WTC11 (cell line): Measurements from ENCODE around the gene KCNIP3. TPM values are rescaled to one million over a fixed set of nuclear protein-coding genes. Genes with fewer than 3 reads are reported as not detected.

ENCODE experiments used
- ATAC-seq: fragments of 200-7000 bp; cut with Tn5 transposase; 2 replicates; pipeline ENCODE4 v1.10.0; 2021; ENCODE audit warnings: mild to moderate bottlenecking, moderate library complexity
- CTCF ChIA-PET: fragments of 300-600 bp; sonication (Branson Sonifier 250); formaldehyde crosslinking; loops from one replicate; lab custom pipeline; 2021; ENCODE audit warnings: antibody characterized with exemption; lab: Charles Lee
- POLR2A ChIA-PET: fragments of 350-600 bp; sonication (Branson Sonifier 250); formaldehyde crosslinking; loops from one replicate; lab custom pipeline; 2021; ENCODE audit warnings: antibody characterized with exemption; lab: Charles Lee
- DNase-seq: peaks from one replicate; pipeline ENCODE4 v3.0.0; 2021; ENCODE audit warnings: low spot score
- H3K27ac Mint-ChIP-seq: 2 replicates; pipeline ENCODE4 v1.8.0; 2021; ENCODE audit warnings: mixed read lengths
- H3K27me3 Mint-ChIP-seq: 2 replicates; pipeline ENCODE4 v1.8.0; 2021; ENCODE audit warnings: low read depth, mild to moderate bottlenecking, moderate library complexity, mixed read lengths
- H3K36me3 Mint-ChIP-seq: 2 replicates; pipeline ENCODE4 v1.8.0; 2021; ENCODE audit warnings: mixed read lengths
- H3K4me1 Mint-ChIP-seq: 2 replicates; pipeline ENCODE4 v1.8.0; 2022; ENCODE audit warnings: mixed read lengths
- H3K4me3 Mint-ChIP-seq: 2 replicates; pipeline ENCODE4 v1.8.0; 2021; ENCODE audit warnings: mild to moderate bottlenecking, moderate library complexity, mixed read lengths
- H3K9me3 Mint-ChIP-seq: 2 replicates; pipeline ENCODE4 v1.8.0; 2021; ENCODE audit warnings: mixed read lengths
- ATF1 ChIP-seq: sonication (generic); formaldehyde crosslinking; IDR thresholded peaks from 2 replicates; pipeline ENCODE4 v1.8.1; 2023; ENCODE audit warnings: mild to moderate bottlenecking, moderate library complexity, missing genetic modification reagents
- E2F5 ChIP-seq: sonication (generic); formaldehyde crosslinking; IDR thresholded peaks from 2 replicates; pipeline ENCODE4 v1.8.1; 2022; ENCODE audit warnings: mild to moderate bottlenecking, moderate library complexity, missing genetic modification reagents
- EMX1 ChIP-seq: fragments of 250-450 bp; sonication (Bioruptor Pico); IDR thresholded peaks from 2 replicates; pipeline ENCODE4 v1.8.0; 2021; ENCODE audit warnings: mild to moderate bottlenecking
- ETV6 ChIP-seq: sonication (generic); formaldehyde crosslinking; IDR thresholded peaks from 2 replicates; pipeline ENCODE4 v1.8.1; 2022; ENCODE audit warnings: mild to moderate bottlenecking, missing genetic modification reagents
- FOXP1 ChIP-seq: sonication (generic); formaldehyde crosslinking; IDR thresholded peaks from 2 replicates; pipeline ENCODE4 v1.8.0; 2022; ENCODE audit warnings: missing genetic modification reagents, mild to moderate bottlenecking, moderate library complexity, borderline replicate concordance
- HMGA2 ChIP-seq: fragments of 250-450 bp; sonication (Bioruptor Pico); IDR thresholded peaks from 2 replicates; pipeline ENCODE4 v1.4.0; 2021; ENCODE audit warnings: mild to moderate bottlenecking, moderate library complexity
- HMGXB4 ChIP-seq: sonication (generic); formaldehyde crosslinking; IDR thresholded peaks from 2 replicates; pipeline ENCODE4 v1.8.1; 2023; ENCODE audit warnings: mild to moderate bottlenecking, moderate library complexity, missing genetic modification reagents
- IRF1 ChIP-seq: sonication (generic); formaldehyde crosslinking; IDR thresholded peaks from 2 replicates; pipeline ENCODE4 v1.8.0; 2023; ENCODE audit warnings: missing genetic modification reagents
- NFATC4 ChIP-seq: fragments of 250-450 bp; sonication (Bioruptor Pico); IDR thresholded peaks from 2 replicates; pipeline ENCODE4 v1.9.0; 2021; ENCODE audit warnings: mild to moderate bottlenecking
- NR1H2 ChIP-seq: sonication (generic); formaldehyde crosslinking; IDR thresholded peaks from 2 replicates; pipeline ENCODE4 v1.9.0; 2021; ENCODE audit warnings: mild to moderate bottlenecking, moderate library complexity, missing genetic modification reagents
- TEAD4 ChIP-seq: sonication (generic); formaldehyde crosslinking; IDR thresholded peaks from 2 replicates; pipeline ENCODE4 v1.8.0; 2022; ENCODE audit warnings: mild to moderate bottlenecking, missing genetic modification reagents
- ZNF219 ChIP-seq: sonication (generic); formaldehyde crosslinking; IDR thresholded peaks from 2 replicates; pipeline ENCODE4 v1.8.0; 2023; ENCODE audit warnings: missing genetic modification reagents, mild to moderate bottlenecking, borderline replicate concordance
- ZNF416 ChIP-seq: fragments of 250-450 bp; sonication (Bioruptor Pico); IDR thresholded peaks from 2 replicates; pipeline ENCODE4 v1.9.0; 2021; ENCODE audit warnings: mild to moderate bottlenecking, inconsistent platforms
- ZNF532 ChIP-seq: fragments of 250-450 bp; sonication (Bioruptor Pico); IDR thresholded peaks from 2 replicates; pipeline ENCODE4 v1.9.0; 2021; ENCODE audit warnings: mild to moderate bottlenecking, borderline replicate concordance
- ZNF671 ChIP-seq: fragments of 250-450 bp; sonication (Bioruptor Pico); IDR thresholded peaks from 2 replicates; pipeline ENCODE4 v1.8.0; 2021; ENCODE audit warnings: mild to moderate bottlenecking
- total RNA-seq: library from RNA; stranded (reverse); gene quantifications from 3 replicates; pipeline ENCODE4 v1.2.3, GENCODE V29; 2021
- TF ChIP-seq, protein P1 (sequence below): sonication (generic); formaldehyde crosslinking; IDR thresholded peaks from 2 replicates; pipeline ENCODE4 v1.8.0; 2022; ENCODE audit warnings: missing genetic modification reagents
- TF ChIP-seq, protein P2 (sequence below): sonication (generic); formaldehyde crosslinking; IDR thresholded peaks from 2 replicates; pipeline ENCODE4 v1.8.1; 2022; ENCODE audit warnings: low read depth, mild to moderate bottlenecking, moderate library complexity, missing genetic modification reagents, borderline replicate concordance
- TF ChIP-seq, protein P3 (sequence below): fragments of 250-450 bp; sonication (Bioruptor Pico); IDR thresholded peaks from 2 replicates; pipeline ENCODE4 v1.9.0; 2021; ENCODE audit warnings: mild to moderate bottlenecking
- TF ChIP-seq, protein P4 (sequence below): sonication (generic); formaldehyde crosslinking; IDR thresholded peaks from 2 replicates; pipeline ENCODE4 v1.8.1; 2022; ENCODE audit warnings: mild to moderate bottlenecking, missing genetic modification reagents, moderate library complexity, borderline replicate concordance

Gene KCNIP3
- total RNA-seq, 1 experiment from 2014 or later = 2.1 TPM

DNA sequence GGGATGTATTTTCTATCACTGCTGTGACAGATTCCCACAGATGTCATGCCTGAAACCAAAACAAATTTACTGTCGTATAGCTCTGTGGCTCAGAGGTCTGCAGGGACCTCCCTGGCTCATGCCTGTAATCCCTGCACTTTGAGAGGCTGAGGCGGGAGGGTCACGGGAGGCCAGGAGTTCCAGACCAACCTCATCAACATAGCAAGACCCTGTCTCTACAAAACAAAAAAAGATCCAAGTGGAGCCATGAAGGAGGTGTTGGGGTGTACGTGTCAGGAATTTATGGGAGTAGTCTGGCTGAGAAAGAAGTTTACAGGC lies 54.4 kb downstream of the KCNIP3 start (continued):
- no peak for TF ChIP-seq ATF1 (CRISPR knock-in tag)
- no peak for TF ChIP-seq ZNF416 (CRISPR knock-in tag)
- TF ChIP-seq, protein P1, sequence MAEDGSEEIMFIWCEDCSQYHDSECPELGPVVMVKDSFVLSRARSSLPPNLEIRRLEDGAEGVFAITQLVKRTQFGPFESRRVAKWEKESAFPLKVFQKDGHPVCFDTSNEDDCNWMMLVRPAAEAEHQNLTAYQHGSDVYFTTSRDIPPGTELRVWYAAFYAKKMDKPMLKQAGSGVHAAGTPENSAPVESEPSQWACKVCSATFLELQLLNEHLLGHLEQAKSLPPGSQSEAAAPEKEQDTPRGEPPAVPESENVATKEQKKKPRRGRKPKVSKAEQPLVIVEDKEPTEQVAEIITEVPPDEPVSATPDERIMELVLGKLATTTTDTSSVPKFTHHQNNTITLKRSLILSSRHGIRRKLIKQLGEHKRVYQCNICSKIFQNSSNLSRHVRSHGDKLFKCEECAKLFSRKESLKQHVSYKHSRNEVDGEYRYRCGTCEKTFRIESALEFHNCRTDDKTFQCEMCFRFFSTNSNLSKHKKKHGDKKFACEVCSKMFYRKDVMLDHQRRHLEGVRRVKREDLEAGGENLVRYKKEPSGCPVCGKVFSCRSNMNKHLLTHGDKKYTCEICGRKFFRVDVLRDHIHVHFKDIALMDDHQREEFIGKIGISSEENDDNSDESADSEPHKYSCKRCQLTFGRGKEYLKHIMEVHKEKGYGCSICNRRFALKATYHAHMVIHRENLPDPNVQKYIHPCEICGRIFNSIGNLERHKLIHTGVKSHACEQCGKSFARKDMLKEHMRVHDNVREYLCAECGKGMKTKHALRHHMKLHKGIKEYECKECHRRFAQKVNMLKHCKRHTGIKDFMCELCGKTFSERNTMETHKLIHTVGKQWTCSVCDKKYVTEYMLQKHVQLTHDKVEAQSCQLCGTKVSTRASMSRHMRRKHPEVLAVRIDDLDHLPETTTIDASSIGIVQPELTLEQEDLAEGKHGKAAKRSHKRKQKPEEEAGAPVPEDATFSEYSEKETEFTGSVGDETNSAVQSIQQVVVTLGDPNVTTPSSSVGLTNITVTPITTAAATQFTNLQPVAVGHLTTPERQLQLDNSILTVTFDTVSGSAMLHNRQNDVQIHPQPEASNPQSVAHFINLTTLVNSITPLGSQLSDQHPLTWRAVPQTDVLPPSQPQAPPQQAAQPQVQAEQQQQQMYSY (CRISPR knock-in tag) = no peak
- no peak for TF ChIP-seq NR1H2 (CRISPR knock-in tag)
- no peak for TF ChIP-seq TEAD4 (CRISPR knock-in tag)
- TF ChIP-seq ZNF219 = no peak
- TF ChIP-seq, protein P2, sequence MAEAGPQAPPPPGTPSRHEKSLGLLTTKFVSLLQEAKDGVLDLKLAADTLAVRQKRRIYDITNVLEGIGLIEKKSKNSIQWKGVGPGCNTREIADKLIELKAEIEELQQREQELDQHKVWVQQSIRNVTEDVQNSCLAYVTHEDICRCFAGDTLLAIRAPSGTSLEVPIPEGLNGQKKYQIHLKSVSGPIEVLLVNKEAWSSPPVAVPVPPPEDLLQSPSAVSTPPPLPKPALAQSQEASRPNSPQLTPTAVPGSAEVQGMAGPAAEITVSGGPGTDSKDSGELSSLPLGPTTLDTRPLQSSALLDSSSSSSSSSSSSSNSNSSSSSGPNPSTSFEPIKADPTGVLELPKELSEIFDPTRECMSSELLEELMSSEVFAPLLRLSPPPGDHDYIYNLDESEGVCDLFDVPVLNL (CRISPR knock-in tag) = no peak
- TF ChIP-seq HMGXB4 (CRISPR knock-in tag) = no peak
- no peak for TF ChIP-seq NFATC4
- no peak for TF ChIP-seq FOXP1 (CRISPR knock-in tag)
- TF ChIP-seq, protein P3, sequence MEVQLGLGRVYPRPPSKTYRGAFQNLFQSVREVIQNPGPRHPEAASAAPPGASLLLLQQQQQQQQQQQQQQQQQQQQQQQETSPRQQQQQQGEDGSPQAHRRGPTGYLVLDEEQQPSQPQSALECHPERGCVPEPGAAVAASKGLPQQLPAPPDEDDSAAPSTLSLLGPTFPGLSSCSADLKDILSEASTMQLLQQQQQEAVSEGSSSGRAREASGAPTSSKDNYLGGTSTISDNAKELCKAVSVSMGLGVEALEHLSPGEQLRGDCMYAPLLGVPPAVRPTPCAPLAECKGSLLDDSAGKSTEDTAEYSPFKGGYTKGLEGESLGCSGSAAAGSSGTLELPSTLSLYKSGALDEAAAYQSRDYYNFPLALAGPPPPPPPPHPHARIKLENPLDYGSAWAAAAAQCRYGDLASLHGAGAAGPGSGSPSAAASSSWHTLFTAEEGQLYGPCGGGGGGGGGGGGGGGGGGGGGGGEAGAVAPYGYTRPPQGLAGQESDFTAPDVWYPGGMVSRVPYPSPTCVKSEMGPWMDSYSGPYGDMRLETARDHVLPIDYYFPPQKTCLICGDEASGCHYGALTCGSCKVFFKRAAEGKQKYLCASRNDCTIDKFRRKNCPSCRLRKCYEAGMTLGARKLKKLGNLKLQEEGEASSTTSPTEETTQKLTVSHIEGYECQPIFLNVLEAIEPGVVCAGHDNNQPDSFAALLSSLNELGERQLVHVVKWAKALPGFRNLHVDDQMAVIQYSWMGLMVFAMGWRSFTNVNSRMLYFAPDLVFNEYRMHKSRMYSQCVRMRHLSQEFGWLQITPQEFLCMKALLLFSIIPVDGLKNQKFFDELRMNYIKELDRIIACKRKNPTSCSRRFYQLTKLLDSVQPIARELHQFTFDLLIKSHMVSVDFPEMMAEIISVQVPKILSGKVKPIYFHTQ (CRISPR knock-in tag) = no peak

- ATAC-seq (no peak), DNase-seq (no peak)
- ChIA-PET CTCF (interaction anchor here (1.4 to 2.6 kb wide), 2 partner anchors 37 to 121 kb away, joined by 4 to 8 read pairs; no protein-coding TSS in a partner anchor), POLR2A (no interaction called here)
- Mint-ChIP-seq H3K4me3 (no peak overlapping the region), H3K9me3 (peaks cover 10% of the 10 kb centered on the region; the same call in 1 of the 2 replicates), H3K36me3 (no peaks in the 10 kb centered on the region), H3K27ac (no peak overlapping the region), H3K4me1 (no peaks in the 10 kb centered on the region), H3K27me3 (peaks cover 22% of the 10 kb centered on the region)
- TF ChIP-seq EMX1 (CRISPR knock-in tag) (no peak), IRF1 (CRISPR knock-in tag) (no peak), ZNF671 (no peak), ZNF532 (CRISPR knock-in tag) (no peak), E2F5 (CRISPR knock-in tag) (no peak), ETV6 (CRISPR knock-in tag) (no peak), HMGA2 (CRISPR knock-in tag) (no peak), ZNF219 (no peak)
- TF ChIP-seq, protein P4, sequence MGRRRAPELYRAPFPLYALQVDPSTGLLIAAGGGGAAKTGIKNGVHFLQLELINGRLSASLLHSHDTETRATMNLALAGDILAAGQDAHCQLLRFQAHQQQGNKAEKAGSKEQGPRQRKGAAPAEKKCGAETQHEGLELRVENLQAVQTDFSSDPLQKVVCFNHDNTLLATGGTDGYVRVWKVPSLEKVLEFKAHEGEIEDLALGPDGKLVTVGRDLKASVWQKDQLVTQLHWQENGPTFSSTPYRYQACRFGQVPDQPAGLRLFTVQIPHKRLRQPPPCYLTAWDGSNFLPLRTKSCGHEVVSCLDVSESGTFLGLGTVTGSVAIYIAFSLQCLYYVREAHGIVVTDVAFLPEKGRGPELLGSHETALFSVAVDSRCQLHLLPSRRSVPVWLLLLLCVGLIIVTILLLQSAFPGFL (CRISPR knock-in tag) = no peak
Observed at GRCh38 chr2:95352310-95353054, 55.3 kb downstream of the KCNIP3 start.
